Mesendoderm (in vitro differentiated cells): ENCODE data around the gene NETO2.
A peak's percentile ranks its signal among the peaks of the same experiment; 100 is the strongest.

Experiments used
- DNase-seq: peaks from one replicate; pipeline ENCODE4 v3.0.0; 2013
- H2AK5ac ChIP-seq: 2 replicates; pipeline ENCODE4 v1.6.1; 2013; ENCODE audit warnings: low read length, inconsistent platforms
- H2BK120ac ChIP-seq: 2 replicates; pipeline ENCODE4 v1.6.1; 2013; ENCODE audit warnings: low read depth, mild to moderate bottlenecking, low read length, moderate library complexity, mixed read lengths
- H2BK15ac ChIP-seq: replicated peaks from 2 replicates; pipeline ENCODE4 v1.6.1; 2013; ENCODE audit warnings: low read depth, mild to moderate bottlenecking, moderate library complexity
- H2BK5ac ChIP-seq: 2 replicates; pipeline ENCODE4 v1.6.1; 2013; ENCODE audit warnings: low read length, inconsistent platforms
- H3K18ac ChIP-seq: 2 replicates; pipeline ENCODE4 v1.6.1; 2013; ENCODE audit warnings: mild to moderate bottlenecking, low read length, mixed read lengths
- H3K23ac ChIP-seq: one replicate; pipeline ENCODE4 v1.6.1; 2013; ENCODE audit warnings: low read length
- H3K27ac ChIP-seq: 2 replicates; pipeline ENCODE4 v1.5.1; 2013; ENCODE audit warnings: low read depth, mild to moderate bottlenecking, inconsistent platforms, low read length, moderate library complexity
- H3K27me3 ChIP-seq: 2 replicates; pipeline ENCODE4 v1.6.1; 2013; ENCODE audit warnings: low read length, control low read depth, mild to moderate bottlenecking, inconsistent platforms; ENCODE audit not compliant: insufficient read depth, poor library complexity
- H3K36me3 ChIP-seq: 2 replicates; pipeline ENCODE4 v1.6.1; 2013; ENCODE audit warnings: low read length, inconsistent platforms; ENCODE audit not compliant: control insufficient read depth, insufficient read depth
- H3K4ac ChIP-seq: one replicate; pipeline ENCODE4 v1.6.1; 2013; ENCODE audit warnings: low read depth, mild to moderate bottlenecking, low read length, moderate library complexity
- H3K4me1 ChIP-seq: 2 replicates; pipeline ENCODE4 v1.6.1; 2013; ENCODE audit warnings: low read depth, low read length, inconsistent platforms; ENCODE audit not compliant: control insufficient read depth
- H3K4me2 ChIP-seq: 2 replicates; pipeline ENCODE4 v1.6.1; 2013; ENCODE audit warnings: low read length
- H3K4me3 ChIP-seq: 2 replicates; pipeline ENCODE4 v1.5.1; 2013; ENCODE audit warnings: mild to moderate bottlenecking, low read length
- H3K56ac ChIP-seq: one replicate; pipeline ENCODE4 v1.6.1; 2013; ENCODE audit warnings: low read length
- H3K79me1 ChIP-seq: 2 replicates; pipeline ENCODE4 v1.6.1; 2013; ENCODE audit warnings: low read length, inconsistent platforms
- H3K79me2 ChIP-seq: 2 replicates; pipeline ENCODE4 v1.6.1; 2013; ENCODE audit warnings: mild to moderate bottlenecking, low read length; ENCODE audit not compliant: control insufficient read depth, insufficient read depth
- H3K9ac ChIP-seq: 2 replicates; pipeline ENCODE4 v1.6.1; 2013; ENCODE audit warnings: low read length, inconsistent platforms
- H4K5ac ChIP-seq: one replicate; pipeline ENCODE4 v1.6.1; 2013; ENCODE audit warnings: low read length
- H4K8ac ChIP-seq: one replicate; pipeline ENCODE4 v1.6.1; 2013; ENCODE audit warnings: low read depth, mild to moderate bottlenecking, control low read depth, low read length, moderate library complexity
- WGBS: extraction: QIAGEN DNeasy Blood & Tissue Kit; methylation state at CpG from one replicate; pipeline ENCODE4 v1.1.7; 2013; ENCODE audit warnings: low lambda C conversion rate, missing lambda C conversion rate; ENCODE audit not compliant: insufficient coverage; ENCODE audit errors: extremely low coverage; 5-methylcytosine and 5-hydroxymethylcytosine counted together

NETO2 gene

GRCh38 chr16:47150067-47150466 lies 6.3 kb upstream of the NETO2 start:
- H3K79me1 ChIP-seq: no peaks in the 10 kb centered on the region

GRCh38 chr16:47144559-47144877 lies 773 bp upstream of the NETO2 start:
- Histone ChIP-seq H3K4ac (no peak overlapping the region), H3K4me1 (no peaks in the 10 kb centered on the region), H3K23ac (no peak overlapping the region), H4K8ac (no peak overlapping the region), H2BK15ac (no peak overlapping the region), H2AK5ac (no peak overlapping the region), H4K5ac (no peak overlapping the region), H3K27me3 (peaks cover 4% of the 10 kb centered on the region), H3K18ac (no peak overlapping the region), H3K79me1 (no peaks in the 10 kb centered on the region), H3K4me2 (peak overlapping the region; percentile 80), H2BK120ac (no peak overlapping the region), H3K36me3 (no peaks in the 10 kb centered on the region), H3K27ac (peak overlapping the region; percentile 55), H3K9ac (peak overlapping the region; percentile 66), H3K79me2 (peaks cover 5% of the 10 kb centered on the region), H3K4me3 (no peak overlapping the region), H2BK5ac (no peak overlapping the region), H3K56ac (peak overlapping the region; percentile 81)
- WGBS: no CpG with 5 or more reads among the region's 10 CpGs
- DNase-seq: no peak

More at GRCh38 chr16:47150067-47150466, 6.3 kb upstream of the NETO2 start:
- Histone ChIP-seq H4K5ac (no peak overlapping the region), H3K4me2 (no peak overlapping the region), H3K4me1 (no peaks in the 10 kb centered on the region), H3K56ac (no peak overlapping the region), H2BK15ac (no peak overlapping the region), H3K9ac (no peak overlapping the region), H3K4me3 (no peak overlapping the region), H3K79me2 (no peaks in the 10 kb centered on the region), H3K27ac (no peak overlapping the region), H4K8ac (no peak overlapping the region), H3K27me3 (peaks cover 3% of the 10 kb centered on the region), H3K36me3 (no peaks in the 10 kb centered on the region), H2BK5ac (no peak overlapping the region), H3K23ac (no peak overlapping the region), H2AK5ac (no peak overlapping the region), H2BK120ac (no peak overlapping the region), H3K18ac (no peak overlapping the region), H3K4ac (no peak overlapping the region)
- no peak for DNase-seq
- WGBS: no CpG with 5 or more reads among the region's 3 CpGs

- no peak overlapping the region for H2AK5ac ChIP-seq
- DNase-seq: peak; percentile 89
- H3K27ac ChIP-seq: peak overlapping the region; percentile 19
- no CpG with 5 or more reads among the region's 111 CpGs for WGBS
- H3K36me3 ChIP-seq: no peaks in the 10 kb centered on the region
- no peak overlapping the region for H2BK15ac ChIP-seq
- no peak overlapping the region for H4K8ac ChIP-seq
- H2BK120ac ChIP-seq: peak overlapping the region; percentile 30
- H3K9ac ChIP-seq: peak overlapping the region; percentile 81
- peak overlapping the region; percentile 45 for H3K23ac ChIP-seq
- peaks cover 3% of the 10 kb centered on the region for H3K79me1 ChIP-seq
- peak overlapping the region; percentile 77 for H3K4me3 ChIP-seq
- H4K5ac ChIP-seq: no peak overlapping the region
- H3K4me2 ChIP-seq: peak overlapping the region; percentile 85
- no peaks in the 10 kb centered on the region for H3K4me1 ChIP-seq
- H3K27me3 ChIP-seq: peaks cover 4% of the 10 kb centered on the region
- no peak overlapping the region for H2BK5ac ChIP-seq
- peak overlapping the region; percentile 91 for H3K18ac ChIP-seq
- H3K4ac ChIP-seq: peak overlapping the region; percentile 56
- H3K79me2 ChIP-seq: peaks cover 11% of the 10 kb centered on the region
- peak overlapping the region; percentile 89 for H3K56ac ChIP-seq
Measured at GRCh38 chr16:47142821-47143676, 696 bp downstream of the NETO2 start.

GRCh38 chr16:47142486-47142820 lies 1.3 kb downstream of the NETO2 start:
- H2AK5ac ChIP-seq: no peak overlapping the region
- no peak overlapping the region for H2BK5ac ChIP-seq
- peaks cover 4% of the 10 kb centered on the region for H3K27me3 ChIP-seq
- no peaks in the 10 kb centered on the region for H3K4me1 ChIP-seq
- H3K23ac ChIP-seq: no peak overlapping the region
- peak overlapping the region; percentile 77 for H3K4me3 ChIP-seq
- peak overlapping the region; percentile 81 for H3K9ac ChIP-seq
- no peak overlapping the region for H4K8ac ChIP-seq
- no peak overlapping the region for H3K4ac ChIP-seq
- H2BK15ac ChIP-seq: no peak overlapping the region
- H3K4me2 ChIP-seq: peak overlapping the region; percentile 85
- H3K36me3 ChIP-seq: no peaks in the 10 kb centered on the region
- H4K5ac ChIP-seq: no peak overlapping the region
- H3K18ac ChIP-seq: peak overlapping the region; percentile 91
- no peak overlapping the region for H2BK120ac ChIP-seq
- DNase-seq: peak; percentile 24
- H3K79me1 ChIP-seq: peaks cover 3% of the 10 kb centered on the region
- no peak overlapping the region for H3K27ac ChIP-seq
- no CpG with 5 or more reads among the region's 8 CpGs for WGBS
- peak overlapping the region; percentile 89 for H3K56ac ChIP-seq
- H3K79me2 ChIP-seq: peaks cover 11% of the 10 kb centered on the region

GRCh38 chr16:47141773-47142485 lies 1.8 kb downstream of the NETO2 start:
- Histone ChIP-seq H3K4me3 (peak overlapping the region; percentile 77), H3K36me3 (no peaks in the 10 kb centered on the region), H3K27me3 (peaks cover 4% of the 10 kb centered on the region), H3K56ac (no peak overlapping the region), H3K18ac (no peak overlapping the region), H3K79me1 (peaks cover 7% of the 10 kb centered on the region), H3K4me1 (no peaks in the 10 kb centered on the region), H4K8ac (no peak overlapping the region), H2BK5ac (no peak overlapping the region), H2BK120ac (no peak overlapping the region), H3K4ac (no peak overlapping the region), H2AK5ac (no peak overlapping the region), H3K79me2 (peaks cover 14% of the 10 kb centered on the region), H3K27ac (no peak overlapping the region), H3K9ac (peak overlapping the region; percentile 81), H2BK15ac (no peak overlapping the region), H4K5ac (no peak overlapping the region), H3K23ac (no peak overlapping the region), H3K4me2 (peak overlapping the region; percentile 97)
- peak; percentile 97 for DNase-seq
- no CpG with 5 or more reads among the region's 26 CpGs for WGBS
